Ovary (tissue), 9 donors: ENCODE measurements around the gene FGFR2. TPM values are rescaled to one million over a fixed set of nuclear protein-coding genes. Genes with fewer than 3 reads are reported as not detected.

Experiments
- DNase-seq, 5 donors: peaks; one replicate each; pipeline ENCODE4 v3.0.0-alpha.2; 2019 to 2020
- H3K27ac ChIP-seq, 2 donors: fragments of 200-600 bp; one replicate each; pipeline versions ENCODE4 v1.5.1 to v1.8.0; 2019 to 2022
- H3K27me3 ChIP-seq: fragments of 200-600 bp; one replicate; pipeline ENCODE4 v1.8.0; 2022
- H3K36me3 ChIP-seq: fragments of 200-600 bp; sonication (generic); one replicate; pipeline ENCODE4 v1.5.1; 2019
- H3K4me1 ChIP-seq: one replicate; pipeline ENCODE4 v1.8.1; 2013; ENCODE audit warnings: mild to moderate bottlenecking, moderate library complexity; ENCODE audit not compliant: insufficient read depth
- H3K4me3 ChIP-seq: fragments of 200-600 bp; sonication (generic); one replicate; pipeline ENCODE4 v1.5.1; 2017
- H3K9me3 ChIP-seq, 2 donors: fragments of 200-600 bp in 1 of 2; sonication (generic) in 1 of 2; one replicate each; pipeline versions ENCODE4 v1.5.1 to v1.8.1; 2013 to 2019; ENCODE audit warnings: mild to moderate bottlenecking in 1 of 2, moderate library complexity in 1 of 2
- EP300 ChIP-seq: sonication (generic); formaldehyde crosslinking; IDR thresholded peaks from one replicate; pipeline ENCODE4 v1.6.1; 2017; ENCODE audit warnings: antibody characterized with exemption
- POLR2A ChIP-seq: fragments of 450-650 bp; IDR thresholded peaks from one replicate; pipeline ENCODE4 v1.6.1; 2017; ENCODE audit warnings: antibody characterized with exemption, mild to moderate bottlenecking, moderate library complexity
- WGBS, 3 donors: extraction: QIAGEN DNeasy Blood & Tissue Kit in 1 of 3; methylation state at CpG; one replicate each; pipeline versions ENCODE4 v1.1.5 to v1.1.7; 2013 to 2017; 5-methylcytosine and 5-hydroxymethylcytosine counted together
- intact Hi-C, 4 donors: fragments of 100-400 bp; cut with DNase I; formaldehyde crosslinking; loops; one replicate each; pipeline versions ENCODE4 v1.11.0 to v1.15.1; 2022 to 2023
- polyA plus RNA-seq, 2 donors: library from polyadenylated mRNA; stranded (reverse); fragments of 200-250 nt in 1 of 2; fragments of 350-450 nt in 1 of 2; fragmentation: Illumina TruSeq in 1 of 2; extraction: RNeasy Lipid Tissue Mini Kit (QIAGEN cat#74804) in 1 of 2; gene quantifications; one replicate each; pipeline ENCODE4 v1.2.3, GENCODE V29; 2013 to 2014
- total RNA-seq, 7 donors: library from RNA; depleted of rRNA in 2 of 7; stranded (reverse); fragments of >200 nt in 2 of 7; fragmentation: NEBNext Ultra II Directional in 3 of 7; extraction: Animal tissue kit (Norgen Biotek cat#: 25700) in 3 of 7; gene quantifications; one replicate each; pipeline versions ENCODE4 v1.1.0 to v1.2.4, GENCODE V29; 2016 to 2023
- TF ChIP-seq, protein P1 (sequence below), 3 donors: fragments of 450-650 bp in 2 of 3; fragments of 200-600 bp in 1 of 3; IDR thresholded peaks; one replicate each; pipeline versions ENCODE4 v1.5.1 to v1.8.0; 2016 to 2022; ENCODE audit warnings: antibody characterized with exemption in 3 of 3, mild to moderate bottlenecking in 1 of 3
- donor health status: DM: no; HTN: no; CAD: no; lungs with moderate emphysema.
- donor health status: DM: no; HTN: no; CAD: no.
- donor health status: Bipolar disorder and iron deficiency.
- donor health status: DM: yes; HTN: yes; CAD: no.
- donor health status: DM: no; HTN: no; CAD: no.
- donor health status: DM: yes; HTN: yes; CAD: no.

Gene FGFR2
- total and polyA plus RNA-seq, 9 donors = 8.8 to 52.2 (median 26.5) TPM

DNA sequence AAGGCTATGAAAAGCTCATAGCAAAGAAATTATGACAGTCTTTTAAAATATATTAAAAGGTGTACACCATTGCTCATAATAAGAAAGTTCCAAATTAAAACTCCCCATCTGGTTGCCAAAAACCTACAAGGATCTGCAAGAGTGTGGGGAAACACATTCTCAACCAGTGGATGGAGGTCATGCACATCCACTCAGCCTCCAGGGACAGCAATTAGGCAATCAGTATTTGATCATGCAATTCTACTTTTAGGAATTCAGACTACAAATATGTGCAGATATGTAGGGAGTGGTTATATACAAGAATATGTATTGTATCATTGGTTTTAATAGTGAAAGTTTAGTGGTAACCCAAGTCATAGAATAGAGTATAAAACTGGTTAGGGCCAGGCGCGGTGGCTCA is 157.8 kb downstream of the FGFR2 start:
- Histone ChIP-seq H3K4me1 (peaks cover 5% of the 10 kb centered on the region), H3K27me3 (no peaks in the 10 kb centered on the region), H3K4me3 (no peak overlapping the region), H3K27ac (no peak overlapping the region), H3K36me3 (no peaks in the 10 kb centered on the region), H3K9me3 (no peaks in the 10 kb centered on the region)
- WGBS, 3 donors = 98 to 100% (median 99%) methylated on average over 2 of the region's 2 CpGs
- DNase-seq = no peak
- intact Hi-C loops = no loop called here
- TF ChIP-seq EP300 = no peak
- no peak for TF ChIP-seq POLR2A
- TF ChIP-seq, protein P1, sequence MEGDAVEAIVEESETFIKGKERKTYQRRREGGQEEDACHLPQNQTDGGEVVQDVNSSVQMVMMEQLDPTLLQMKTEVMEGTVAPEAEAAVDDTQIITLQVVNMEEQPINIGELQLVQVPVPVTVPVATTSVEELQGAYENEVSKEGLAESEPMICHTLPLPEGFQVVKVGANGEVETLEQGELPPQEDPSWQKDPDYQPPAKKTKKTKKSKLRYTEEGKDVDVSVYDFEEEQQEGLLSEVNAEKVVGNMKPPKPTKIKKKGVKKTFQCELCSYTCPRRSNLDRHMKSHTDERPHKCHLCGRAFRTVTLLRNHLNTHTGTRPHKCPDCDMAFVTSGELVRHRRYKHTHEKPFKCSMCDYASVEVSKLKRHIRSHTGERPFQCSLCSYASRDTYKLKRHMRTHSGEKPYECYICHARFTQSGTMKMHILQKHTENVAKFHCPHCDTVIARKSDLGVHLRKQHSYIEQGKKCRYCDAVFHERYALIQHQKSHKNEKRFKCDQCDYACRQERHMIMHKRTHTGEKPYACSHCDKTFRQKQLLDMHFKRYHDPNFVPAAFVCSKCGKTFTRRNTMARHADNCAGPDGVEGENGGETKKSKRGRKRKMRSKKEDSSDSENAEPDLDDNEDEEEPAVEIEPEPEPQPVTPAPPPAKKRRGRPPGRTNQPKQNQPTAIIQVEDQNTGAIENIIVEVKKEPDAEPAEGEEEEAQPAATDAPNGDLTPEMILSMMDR (IDR thresholded peaks at IDR 0.05) = no peak

DNA sequence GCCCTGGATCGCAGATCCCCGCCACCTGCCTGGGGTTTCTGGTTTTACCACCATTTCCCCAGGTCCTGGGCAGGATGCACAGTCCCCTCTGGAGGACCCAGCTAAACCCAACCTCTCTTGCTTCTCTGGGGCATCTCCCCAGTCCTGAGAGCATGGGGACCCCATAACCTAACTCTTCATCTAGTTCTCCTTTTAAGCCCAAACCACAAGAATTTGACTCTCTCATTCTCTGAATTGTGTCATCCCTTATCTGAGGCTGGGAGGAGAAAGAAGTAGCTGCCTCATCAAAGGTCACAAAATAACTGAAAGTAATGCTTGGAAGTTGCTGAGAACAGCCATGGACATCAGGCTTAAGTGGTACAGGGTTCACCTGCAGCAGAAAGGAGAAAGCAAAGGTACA is 159.9 kb downstream of the FGFR2 start:
- peaks cover 5% of the 10 kb centered on the region for H3K4me1 ChIP-seq
- H3K27me3 ChIP-seq = no peaks in the 10 kb centered on the region
- TF ChIP-seq POLR2A (no peak), EP300 (no peak)
- TF ChIP-seq, protein P1 (IDR thresholded peaks at IDR 0.05) = no peak
- 94 to 100% (median 100%) methylated on average over 2 of the region's 2 CpGs for WGBS, 3 donors
- intact Hi-C loops = no loop called here
- no peak overlapping the region for H3K4me3 ChIP-seq
- DNase-seq = no peak
- no peaks in the 10 kb centered on the region for H3K9me3 ChIP-seq
- no peaks in the 10 kb centered on the region for H3K36me3 ChIP-seq
- no peak overlapping the region for H3K27ac ChIP-seq

DNA sequence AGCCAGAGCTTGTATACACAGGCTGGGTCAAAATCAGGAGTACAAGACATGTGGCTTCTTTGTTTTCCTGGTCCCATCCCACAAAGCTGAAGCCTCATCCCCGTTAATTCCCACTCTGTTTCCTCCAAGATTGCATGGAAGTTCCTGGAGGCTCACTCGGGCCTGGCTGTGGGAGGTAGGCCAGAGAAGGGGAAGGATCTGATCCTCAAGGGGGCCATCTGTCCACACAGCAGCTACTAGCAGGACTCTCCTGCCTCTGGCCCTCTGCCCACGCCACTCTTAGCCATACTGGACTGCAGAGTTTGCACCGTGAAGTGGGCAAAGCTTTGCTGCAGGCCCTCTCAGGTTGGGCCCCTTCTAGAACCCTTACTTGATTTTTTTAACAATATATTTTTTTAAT is 160.6 kb downstream of the FGFR2 start:
- Histone ChIP-seq H3K27ac (no peak overlapping the region), H3K9me3 (no peaks in the 10 kb centered on the region), H3K4me1 (peaks cover 5% of the 10 kb centered on the region), H3K27me3 (no peaks in the 10 kb centered on the region), H3K36me3 (no peaks in the 10 kb centered on the region), H3K4me3 (no peak overlapping the region)
- WGBS, 3 donors = 15 to 39% (median 31%) methylated on average over 4 of the region's 4 CpGs
- intact Hi-C loops = no loop called here
- DNase-seq = peak; percentile 29 to 67 (median 48)
- TF ChIP-seq POLR2A (no peak), EP300 (no peak)
- TF ChIP-seq, protein P1 (IDR thresholded peaks at IDR 0.05) = no peak

DNA sequence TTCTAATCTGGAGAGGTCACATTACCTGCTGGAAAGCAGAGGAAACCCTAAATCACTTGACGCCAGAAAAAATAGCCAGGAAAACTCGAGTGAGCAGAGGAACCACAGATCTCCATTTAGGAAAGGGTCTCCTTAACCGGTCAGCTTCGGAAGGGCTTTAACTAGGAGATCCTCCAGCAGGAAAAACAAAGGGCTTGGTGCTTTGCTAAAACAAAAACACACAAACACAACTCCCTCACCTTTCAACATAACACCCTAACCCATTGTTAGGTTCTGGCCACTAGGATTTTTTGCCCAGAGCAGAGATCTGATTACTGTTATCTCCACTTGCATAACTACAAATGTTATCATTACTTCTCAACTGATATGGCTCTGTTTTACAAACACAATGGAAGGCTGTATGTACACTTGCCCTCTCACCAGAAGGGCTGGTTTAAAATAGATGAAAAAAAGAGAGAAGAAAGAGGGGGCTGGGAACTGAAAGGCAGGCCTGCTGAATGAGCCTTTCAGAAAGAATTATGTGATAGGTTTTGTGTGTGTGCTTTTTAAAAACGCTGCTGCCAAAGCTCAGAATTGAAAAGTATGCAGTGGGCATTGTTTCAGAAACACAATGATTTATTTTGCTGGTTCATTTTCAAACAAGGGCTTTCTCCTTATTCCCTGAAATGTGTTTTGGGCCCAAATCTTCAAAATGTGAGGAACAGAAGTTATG is 161.5 kb downstream of the FGFR2 start:
- no peak for DNase-seq
- H3K36me3 ChIP-seq = no peaks in the 10 kb centered on the region
- peaks cover 5% of the 10 kb centered on the region for H3K4me1 ChIP-seq
- TF ChIP-seq, protein P1 (IDR thresholded peaks at IDR 0.05) = no peak
- TF ChIP-seq EP300 (no peak), POLR2A (no peak)
- H3K9me3 ChIP-seq = no peaks in the 10 kb centered on the region
- no peak overlapping the region for H3K27ac ChIP-seq
- 55 to 59% (median 59%) methylated on average over 5 of the region's 5 CpGs for WGBS, 3 donors
- no peaks in the 10 kb centered on the region for H3K27me3 ChIP-seq
- intact Hi-C loops = no loop called here
- H3K4me3 ChIP-seq = no peak overlapping the region
